ENCODE measurements around the gene AIMP1.

Gene AIMP1

DNA sequence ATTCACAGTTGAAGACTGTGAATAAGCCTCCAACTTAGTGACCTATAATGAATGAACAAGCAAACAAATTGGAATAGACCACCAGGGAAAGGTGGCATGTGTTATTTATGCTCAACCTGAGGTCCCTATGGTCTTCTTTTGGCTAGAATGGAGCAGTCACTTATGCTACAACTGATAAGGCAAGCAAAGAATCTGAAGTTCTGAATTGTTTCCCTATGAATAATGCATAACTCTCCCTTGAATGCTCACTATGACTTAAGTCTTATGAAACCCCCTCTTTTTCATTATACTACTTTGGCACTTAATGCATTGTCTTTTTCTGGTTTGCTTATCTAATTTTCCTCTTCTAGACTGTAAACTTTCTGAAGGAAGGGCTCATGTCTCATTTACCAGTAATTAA is 49.7 kb downstream of the AIMP1 start:
- no peak for TF ChIP-seq CTCF (conservative IDR thresholded peaks at IDR 0.05; ENCODE audit: control insufficient read depth, insufficient read depth, low read depth, low read length)
- no peak overlapping the region for H3K4me3 ChIP-seq (ENCODE audit: control insufficient read depth, low read depth, low read length)
- DNase-seq (ENCODE audit: low read depth): peak; percentile 14

- no peak for TF ChIP-seq CTCF (conservative IDR thresholded peaks at IDR 0.05; ENCODE audit: control insufficient read depth, insufficient read depth, low read depth, low read length)
- no peak overlapping the region for H3K4me3 ChIP-seq (ENCODE audit: control insufficient read depth, low read depth, low read length)
- DNase-seq (ENCODE audit: low read depth): no peak
These were observed 50.7 kb downstream of the AIMP1 start for GRCh38 chr4:106367072-106367471.

- DNase-seq (ENCODE audit: low read depth): no peak
- no peak for TF ChIP-seq CTCF (conservative IDR thresholded peaks at IDR 0.05; ENCODE audit: control insufficient read depth, insufficient read depth, low read depth, low read length)
- no peak within 1 kb of the TSS for H3K4me3 ChIP-seq (ENCODE audit: control insufficient read depth, low read depth, low read length)
These were observed 52.3 kb downstream of the AIMP1 start, which contains the start of gene GIMD1 for GRCh38 chr4:106368678-106369077. TSS of gene GIMD1 (minus strand) at chr4:106368778. CDS start at chr4:106367435, 1,343 bp downstream.

GRCh38 chr4:106369456-106370060 is 53.2 kb downstream of the AIMP1 start:
- no peak overlapping the region for H3K4me3 ChIP-seq (ENCODE audit: control insufficient read depth, low read depth, low read length)
- DNase-seq (ENCODE audit: low read depth): peak; percentile 88
- TF ChIP-seq CTCF (conservative IDR thresholded peaks at IDR 0.05; ENCODE audit: control insufficient read depth, insufficient read depth, low read depth, low read length): peak; percentile 81

- no peak overlapping the region for H3K4me3 ChIP-seq (ENCODE audit: control insufficient read depth, low read depth, low read length)
- DNase-seq (ENCODE audit: low read depth): no peak
- no peak for TF ChIP-seq CTCF (conservative IDR thresholded peaks at IDR 0.05; ENCODE audit: control insufficient read depth, insufficient read depth, low read depth, low read length)
These were observed 53.9 kb downstream of the AIMP1 start for GRCh38 chr4:106370214-106370613.

DNA sequence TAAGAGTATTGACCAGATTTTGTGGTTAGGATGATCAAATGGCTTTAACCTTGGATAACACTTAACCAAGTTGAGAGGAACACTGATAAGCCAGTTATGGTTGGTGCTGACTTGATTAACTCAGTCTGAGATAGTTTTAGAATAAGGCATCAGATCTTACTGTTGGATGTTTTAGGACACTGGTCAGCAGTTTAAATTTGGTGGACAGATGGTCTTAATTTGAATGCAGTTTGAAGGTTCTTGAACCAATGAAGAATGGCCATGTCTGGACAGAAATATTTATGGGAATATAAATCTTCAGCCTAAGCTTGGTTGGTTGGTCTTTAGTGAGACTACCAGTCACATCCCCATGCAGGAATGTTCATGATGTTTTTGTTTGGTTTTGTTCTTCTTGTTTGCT is 54.8 kb downstream of the AIMP1 start:
- no peak for DNase-seq (ENCODE audit: low read depth)
- no peak overlapping the region for H3K4me3 ChIP-seq (ENCODE audit: control insufficient read depth, low read depth, low read length)
- no peak for TF ChIP-seq CTCF (conservative IDR thresholded peaks at IDR 0.05; ENCODE audit: control insufficient read depth, insufficient read depth, low read depth, low read length)

DNA sequence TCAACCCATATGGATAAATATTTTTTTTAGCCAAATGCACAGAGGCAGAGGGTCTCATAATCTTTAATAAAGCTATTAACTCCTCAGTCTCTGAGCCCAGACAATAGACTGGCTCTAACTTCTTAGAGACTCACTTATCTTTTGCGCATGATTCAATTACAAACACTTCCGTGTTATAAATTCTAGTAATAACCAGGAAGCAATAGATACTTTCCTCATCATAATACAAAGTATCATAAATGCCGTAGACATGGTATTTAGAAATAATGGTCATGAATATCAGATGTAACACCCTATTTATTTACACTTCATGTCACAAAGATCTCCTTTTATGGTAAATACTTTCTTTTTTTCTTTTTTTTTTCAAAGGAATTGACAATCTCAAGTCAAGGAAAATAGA is 56.7 kb downstream of the AIMP1 start:
- TF ChIP-seq CTCF (conservative IDR thresholded peaks at IDR 0.05; ENCODE audit: control insufficient read depth, insufficient read depth, low read depth, low read length): no peak
- DNase-seq (ENCODE audit: low read depth): no peak
- no peak overlapping the region for H3K4me3 ChIP-seq (ENCODE audit: control insufficient read depth, low read depth, low read length)
